Measurements from ENCODE around the gene UBASH3B.
"Not testable (repeated sequence)": the region's sequence is repeated elsewhere in the genome, so short reads cannot be mapped to it uniquely, and the experiment has no call there.

The UBASH3B gene

DNA sequence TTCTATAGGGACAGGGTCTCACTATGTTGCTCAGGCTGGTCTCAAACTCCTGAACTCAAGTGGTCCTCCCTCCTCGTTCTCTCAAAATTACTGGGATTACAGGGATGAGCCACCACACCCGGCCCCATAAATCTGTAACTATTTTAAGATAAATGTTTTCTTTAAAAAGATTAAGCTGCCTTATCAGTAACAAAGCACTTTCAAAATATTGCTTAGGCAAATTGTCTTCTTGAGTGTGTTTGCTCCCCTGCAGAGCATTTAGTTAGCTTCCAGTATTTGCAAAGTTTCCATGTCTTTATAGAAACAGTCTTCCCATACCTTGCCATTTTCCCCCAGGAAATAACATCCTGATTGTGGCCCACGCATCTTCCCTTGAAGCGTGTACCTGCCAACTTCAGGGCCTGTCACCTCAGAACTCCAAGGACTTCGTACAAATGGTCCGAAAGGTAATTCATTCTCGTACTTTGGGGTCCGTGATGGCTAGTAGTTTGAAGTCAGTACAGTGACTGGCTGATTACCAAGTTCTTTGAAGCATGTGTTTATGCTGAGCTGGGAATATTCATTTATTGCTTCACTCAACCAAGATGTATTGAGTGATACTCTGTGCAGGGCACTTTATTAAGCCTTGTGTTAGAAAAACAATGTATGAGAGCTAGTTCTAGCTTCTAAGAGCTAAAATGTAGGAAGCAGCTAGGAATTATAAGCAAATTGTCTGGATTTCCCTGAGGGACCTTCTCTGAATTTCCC is 152.4 kb downstream of the UBASH3B start:
- DNase-seq (ENCODE audit: low read depth in 3 of 3, low spot score in 1 of 3), result no peak

- no peak for DNase-seq (ENCODE audit: low read depth in 3 of 3, low spot score in 1 of 3)
Measured at GRCh38 chr11:122808478-122808869, 153.0 kb downstream of the UBASH3B start.

- no peak for DNase-seq (ENCODE audit: low read depth in 3 of 3, low spot score in 1 of 3)
Measured at GRCh38 chr11:122809866-122810265, 154.3 kb downstream of the UBASH3B start.

- no peak for DNase-seq (ENCODE audit: low read depth in 3 of 3, low spot score in 1 of 3)
Measured at GRCh38 chr11:122811721-122812120, 156.2 kb downstream of the UBASH3B start.

DNA sequence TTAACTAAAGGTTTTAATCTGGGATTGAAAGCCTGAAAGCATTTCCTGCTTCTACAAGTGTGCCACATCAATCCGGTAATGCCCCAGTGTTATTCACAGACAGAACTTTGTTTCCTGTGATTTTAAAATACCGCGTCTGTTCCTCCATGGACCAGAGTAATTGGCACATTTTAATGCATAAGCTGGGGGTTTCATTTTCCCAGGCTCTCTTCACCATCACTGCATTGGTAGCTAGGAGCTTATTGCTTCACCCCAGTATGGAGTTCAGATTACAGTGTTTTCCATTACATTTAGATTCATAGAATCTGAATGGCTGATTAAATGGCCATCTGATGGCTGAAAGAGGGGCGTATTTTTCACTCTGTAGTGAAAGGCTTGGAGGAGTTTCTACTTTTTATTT is 157.1 kb downstream of the UBASH3B start:
- DNase-seq (ENCODE audit: low read depth in 3 of 3, low spot score in 1 of 3), result no peak

DNA sequence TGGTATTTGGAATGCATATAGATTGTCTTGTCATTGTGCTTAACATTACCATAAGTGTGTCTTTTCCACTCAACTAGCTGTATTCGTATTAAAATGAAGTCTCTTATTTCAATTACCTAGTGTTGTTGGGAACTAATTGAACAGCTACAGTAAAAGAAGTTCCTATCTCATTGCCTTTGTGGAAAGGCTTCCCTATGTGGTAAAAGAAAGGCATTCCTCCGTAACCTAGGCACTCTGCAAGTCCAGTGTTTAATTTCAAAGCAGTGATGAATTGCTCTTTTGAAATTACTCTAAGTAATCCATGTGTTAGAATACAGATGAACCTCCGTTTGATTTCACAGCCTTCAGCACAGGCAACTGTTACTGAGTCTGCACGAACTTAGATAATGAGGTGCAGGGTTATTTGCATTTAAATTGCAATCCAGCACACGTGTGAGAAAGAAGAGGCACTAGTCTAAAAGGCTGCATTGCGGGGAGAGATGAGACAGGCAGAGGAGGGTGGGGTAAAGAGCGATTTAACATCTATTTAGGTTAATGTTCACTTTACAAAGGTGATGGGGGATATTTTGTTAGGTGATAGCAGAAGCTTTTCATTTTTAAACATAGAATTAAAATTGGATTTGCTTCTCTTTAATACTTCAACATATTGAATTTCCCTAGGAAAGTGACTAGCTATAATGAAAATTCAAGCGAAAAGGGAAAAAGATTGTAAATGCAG is 157.8 kb downstream of the UBASH3B start:
- no peak for DNase-seq (ENCODE audit: low read depth in 3 of 3, low spot score in 1 of 3)

DNA sequence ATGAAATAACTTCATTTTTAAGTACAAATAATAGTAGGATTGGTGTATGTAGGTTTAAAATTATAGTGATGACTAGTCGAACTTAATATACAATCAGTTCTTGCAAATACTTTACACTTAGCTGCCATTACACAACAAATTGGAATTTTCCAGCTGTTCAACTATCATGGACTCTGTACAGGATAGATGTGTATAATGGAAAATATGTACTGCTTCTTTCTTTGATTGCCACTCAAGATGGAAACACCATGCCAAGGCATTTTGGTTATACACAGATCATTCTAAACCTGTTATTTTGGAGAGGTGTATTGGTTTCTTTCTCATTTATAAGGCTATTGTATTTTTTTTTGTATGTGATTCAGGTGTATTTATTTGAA is 158.4 kb downstream of the UBASH3B start:
- DNase-seq (ENCODE audit: low read depth in 3 of 3, low spot score in 1 of 3), result no peak

DNA sequence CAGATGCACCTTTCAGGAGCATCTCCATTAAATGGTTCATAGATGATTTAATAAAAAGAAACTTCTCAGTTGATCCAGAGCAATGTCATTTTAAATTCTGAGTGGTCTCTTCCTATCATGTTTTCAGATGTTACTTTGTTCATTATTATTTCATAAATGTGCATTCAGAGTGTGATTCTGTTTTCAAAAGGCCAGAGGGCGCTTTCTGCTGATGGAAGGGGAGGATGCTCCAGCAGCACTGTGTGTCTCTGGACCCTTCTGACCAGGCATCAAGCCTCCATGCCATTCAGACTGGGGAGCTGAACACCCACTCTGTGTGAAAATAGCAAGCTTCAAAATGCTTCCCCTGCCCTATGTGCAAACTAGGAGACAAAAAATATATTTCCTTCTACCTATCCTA is 158.9 kb downstream of the UBASH3B start:
- DNase-seq (ENCODE audit: low read depth in 3 of 3, low spot score in 1 of 3), result no peak

DNA sequence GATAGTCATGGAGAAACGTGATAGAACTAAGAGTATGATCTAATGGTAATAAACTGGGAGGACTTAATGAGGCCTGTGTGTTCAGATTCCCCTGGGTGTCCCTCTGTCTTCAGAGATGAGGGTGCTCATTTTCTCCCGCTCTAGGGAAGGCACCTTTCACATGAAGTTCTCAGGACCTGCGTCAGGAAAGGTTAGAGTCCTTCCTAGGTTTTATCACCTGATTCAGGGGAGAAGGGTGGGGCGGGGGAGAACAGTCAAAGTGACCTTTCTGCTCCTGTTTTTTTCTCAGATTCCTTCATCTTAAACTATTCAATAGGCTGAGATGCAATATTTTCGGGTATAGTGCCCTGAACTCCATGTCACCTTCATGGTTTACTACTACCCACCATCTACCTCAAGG is 160.4 kb downstream of the UBASH3B start:
- no peak for DNase-seq (ENCODE audit: low read depth in 3 of 3, low spot score in 1 of 3)

- DNase-seq (ENCODE audit: low read depth in 3 of 3, low spot score in 1 of 3), result no peak
Measured at GRCh38 chr11:122816761-122817520, 161.4 kb downstream of the UBASH3B start.

DNA sequence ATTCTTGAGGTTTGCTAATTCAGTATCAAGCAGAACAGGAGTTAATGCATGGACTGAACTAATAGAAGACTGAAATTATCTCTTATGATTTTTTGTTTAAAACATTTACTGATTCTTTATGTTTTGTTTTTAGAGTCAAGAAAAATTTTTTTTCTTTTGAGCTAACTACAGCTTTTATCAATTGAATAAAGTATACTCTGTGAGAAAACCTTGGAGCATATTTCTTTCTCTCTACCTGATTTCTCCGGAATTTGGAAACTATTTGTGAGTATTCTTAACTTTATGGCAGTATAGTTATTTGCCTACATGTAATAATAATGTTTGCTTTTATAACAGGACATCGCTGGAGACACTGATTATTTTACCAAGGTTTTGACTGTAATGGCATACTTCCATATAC is 164.6 kb downstream of the UBASH3B start:
- DNase-seq (ENCODE audit: low read depth in 3 of 3, low spot score in 1 of 3), result no peak

DNA sequence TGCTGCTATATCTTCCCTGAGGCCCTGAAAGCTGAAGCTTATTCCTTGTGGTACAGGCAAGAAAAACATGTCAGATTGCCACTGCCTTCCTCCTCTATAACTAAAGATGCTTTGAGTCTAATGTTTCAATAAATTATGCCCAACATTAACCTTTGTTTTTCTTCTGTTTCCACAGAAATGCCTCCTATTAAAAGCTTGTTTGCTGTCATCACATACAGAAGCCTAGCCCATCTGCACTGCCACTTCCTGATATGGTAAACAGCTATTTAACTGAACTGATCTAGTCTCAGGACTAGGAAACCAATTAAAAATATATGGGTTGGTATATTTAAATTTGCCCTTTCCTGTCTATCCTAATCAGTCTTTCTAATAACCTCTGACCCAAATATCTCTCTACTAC is 165.6 kb downstream of the UBASH3B start:
- no peak for DNase-seq (ENCODE audit: low read depth in 3 of 3, low spot score in 1 of 3)

GRCh38 chr11:122822241-122822640 is 166.7 kb downstream of the UBASH3B start:
- DNase-seq (ENCODE audit: low read depth in 3 of 3, low spot score in 1 of 3), result no peak

DNA sequence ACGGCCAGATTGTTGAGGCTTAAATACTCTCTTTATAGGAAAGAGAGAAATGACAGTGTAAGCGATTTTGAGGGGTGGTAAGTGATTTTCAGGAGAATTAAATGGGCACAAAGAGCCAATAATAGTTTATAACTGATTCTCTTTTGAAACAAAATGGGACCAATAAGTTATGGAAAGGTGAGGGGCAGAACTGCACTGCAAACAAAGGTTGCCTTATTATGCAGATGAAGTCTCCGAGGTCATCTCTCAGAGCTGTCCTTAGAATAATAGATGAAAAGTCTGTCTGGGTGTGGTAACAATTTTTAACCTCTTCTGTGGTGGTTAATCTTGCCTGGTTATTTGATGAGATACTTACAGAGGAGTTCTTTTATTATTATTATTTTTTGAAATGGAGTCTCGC is 168.0 kb downstream of the UBASH3B start:
- no peak for DNase-seq (ENCODE audit: low read depth in 3 of 3, low spot score in 1 of 3)

- not testable (repeated sequence) for DNase-seq (ENCODE audit: low read depth in 3 of 3, low spot score in 1 of 3)
Measured at GRCh38 chr11:122829371-122829770, 173.8 kb downstream of the UBASH3B start.

GRCh38 chr11:122832297-122832696 is 176.8 kb downstream of the UBASH3B start:
- DNase-seq (ENCODE audit: low read depth in 3 of 3, low spot score in 1 of 3), result not testable (repeated sequence)

- DNase-seq (ENCODE audit: low read depth in 3 of 3, low spot score in 1 of 3), result no peak
Measured at GRCh38 chr11:122832721-122833470, 177.4 kb downstream of the UBASH3B start.

GRCh38 chr11:122833846-122834464 is 178.4 kb downstream of the UBASH3B start:
- DNase-seq (ENCODE audit: low read depth in 3 of 3, low spot score in 1 of 3), result no peak

GRCh38 chr11:122836916-122837315 is 181.4 kb downstream of the UBASH3B start:
- no peak for DNase-seq (ENCODE audit: low read depth in 3 of 3, low spot score in 1 of 3)

GRCh38 chr11:122837528-122838346 is 182.2 kb downstream of the UBASH3B start:
- no peak for DNase-seq (ENCODE audit: low read depth in 3 of 3, low spot score in 1 of 3)
